DOHH2 (cell line): ENCODE results near the gene SNX20.

Experiments used
- CTCF ChIP-seq: fragments of 200-600 bp; sonication (generic); IDR thresholded peaks from one replicate; pipeline ENCODE4 v1.5.1; 2014; ENCODE audit warnings: antibody characterized with exemption, mild to moderate bottlenecking, low read depth, low read length; ENCODE audit not compliant: poor library complexity, severe bottlenecking
- EZH2phosphoT487 ChIP-seq: fragments of 200-600 bp; sonication (generic); IDR thresholded peaks from 2 replicates; pipeline ENCODE4 v1.6.1; 2017; ENCODE audit warnings: borderline replicate concordance, mild to moderate bottlenecking, antibody characterized with exemption, low read length, moderate library complexity, mixed read lengths

DNA sequence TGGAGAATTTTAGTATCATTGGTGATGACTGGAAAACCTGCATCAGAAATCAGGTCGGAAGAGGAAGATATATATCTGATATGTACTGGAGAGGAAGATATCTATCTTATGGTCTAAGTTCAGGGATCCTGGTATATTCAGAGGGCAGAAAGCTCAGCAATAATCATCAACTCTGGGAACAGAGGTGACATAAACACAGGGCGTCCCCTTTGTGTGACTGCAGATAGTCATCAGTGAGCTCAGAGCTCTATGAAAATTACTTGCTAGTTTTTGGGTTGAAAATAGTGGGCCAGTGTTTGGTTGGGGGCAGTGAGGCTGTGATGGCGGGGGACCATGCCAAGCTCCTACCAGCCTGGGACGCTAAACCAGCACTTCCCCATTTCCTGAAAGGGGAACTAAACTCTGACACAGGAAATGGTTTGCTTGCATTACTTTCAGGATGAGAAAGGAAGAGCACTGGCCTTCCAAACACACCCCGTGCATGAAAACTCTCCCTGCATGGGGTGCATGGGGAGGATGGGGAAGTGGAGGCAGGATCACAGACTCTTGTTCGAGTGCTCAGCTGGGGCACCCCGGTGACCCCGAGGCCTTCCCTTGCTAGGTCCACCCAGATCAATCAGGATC, 28.1 kb upstream of the SNX20 start:
- no peak for TF ChIP-seq CTCF
- TF ChIP-seq EZH2phosphoT487 = no peak
